Activated naive CD8-positive, alpha-beta T cell treated with anti-CD3 and anti-CD28 coated beads for 36 hours (primary cell): ENCODE results near the gene KRT36. TPM values are rescaled to one million over a fixed set of nuclear protein-coding genes. Genes with fewer than 3 reads are reported as not detected.

Source experiments
- DNase-seq: peaks from one replicate; pipeline ENCODE4 v3.0.0; 2021
- H3K27ac Mint-ChIP-seq: one replicate; pipeline ENCODE4 v1.8.0; 2022; ENCODE audit warnings: mild to moderate bottlenecking, moderate library complexity, mixed read lengths
- H3K27me3 Mint-ChIP-seq: one replicate; pipeline ENCODE4 v1.8.0; 2022; ENCODE audit warnings: mild to moderate bottlenecking, mixed read lengths
- H3K36me3 Mint-ChIP-seq: one replicate; pipeline ENCODE4 v1.8.0; 2021; ENCODE audit warnings: mild to moderate bottlenecking, mixed read lengths
- H3K4me1 Mint-ChIP-seq: one replicate; pipeline ENCODE4 v1.8.0; 2021; ENCODE audit warnings: mixed read lengths
- H3K4me3 Mint-ChIP-seq: one replicate; pipeline ENCODE4 v1.8.0; 2022; ENCODE audit warnings: mild to moderate bottlenecking, moderate library complexity, mixed read lengths
- H3K9me3 Mint-ChIP-seq: one replicate; pipeline ENCODE4 v1.8.0; 2022; ENCODE audit warnings: mixed read lengths
- total RNA-seq, 2 experiments: library from RNA; stranded (reverse); gene quantifications; one replicate each; pipeline ENCODE4 v1.2.3, GENCODE V29; 2021

KRT36 gene
- total RNA-seq, 2 experiments from 2014 or later, result not detected

DNA sequence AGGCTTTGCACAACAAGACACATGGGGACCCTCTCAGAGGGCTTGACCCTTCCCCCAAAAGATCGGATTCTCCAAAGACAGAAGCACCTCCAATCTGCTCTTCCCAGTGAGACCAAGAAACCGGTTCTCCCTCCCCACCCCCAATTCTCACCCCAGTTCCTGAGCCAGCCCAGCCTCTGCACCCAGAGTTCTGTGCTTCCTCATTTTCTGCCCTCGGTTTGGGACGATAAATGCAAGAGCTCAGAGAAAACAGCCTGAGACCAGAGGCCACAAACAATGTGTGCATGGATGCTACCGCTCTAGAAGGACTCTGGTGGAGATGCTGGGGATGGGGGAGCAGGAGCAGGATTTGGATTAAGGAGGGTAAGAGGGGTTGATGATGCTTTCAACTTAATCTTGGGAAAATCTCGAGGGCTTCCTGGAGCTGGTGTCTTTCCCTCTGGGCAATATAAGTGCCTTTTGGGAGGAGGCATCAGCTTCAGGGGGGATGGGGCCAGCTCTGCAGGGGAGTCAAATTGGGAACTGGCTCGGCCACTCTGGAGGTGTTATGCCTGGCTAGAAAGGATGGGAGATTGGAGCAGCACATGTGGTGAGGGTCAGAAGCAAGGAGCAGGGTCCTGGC, 22.9 kb upstream of the KRT36 start:
- Mint-ChIP-seq H3K27me3 (no peaks in the 10 kb centered on the region), H3K4me1 (no peaks in the 10 kb centered on the region), H3K36me3 (no peaks in the 10 kb centered on the region), H3K27ac (no peak overlapping the region), H3K4me3 (no peak overlapping the region), H3K9me3 (no peaks in the 10 kb centered on the region)
- no peak for DNase-seq

GRCh38 chr17:41511716-41512115, 22.0 kb upstream of the KRT36 start:
- Mint-ChIP-seq H3K36me3 (no peaks in the 10 kb centered on the region), H3K27me3 (no peaks in the 10 kb centered on the region), H3K27ac (no peak overlapping the region), H3K4me1 (no peaks in the 10 kb centered on the region), H3K9me3 (no peaks in the 10 kb centered on the region), H3K4me3 (no peak overlapping the region)
- DNase-seq, result no peak

GRCh38 chr17:41511116-41511515, 21.4 kb upstream of the KRT36 start:
- H3K9me3 Mint-ChIP-seq, result no peaks in the 10 kb centered on the region

GRCh38 chr17:41510251-41511065, 20.7 kb upstream of the KRT36 start:
- Mint-ChIP-seq H3K27me3 (no peaks in the 10 kb centered on the region), H3K9me3 (no peaks in the 10 kb centered on the region), H3K4me1 (no peaks in the 10 kb centered on the region), H3K4me3 (no peak overlapping the region), H3K36me3 (no peaks in the 10 kb centered on the region), H3K27ac (no peak overlapping the region)
- no peak for DNase-seq

More at GRCh38 chr17:41511116-41511515, 21.4 kb upstream of the KRT36 start:
- no peaks in the 10 kb centered on the region for H3K4me1 Mint-ChIP-seq
- H3K36me3 Mint-ChIP-seq, result no peaks in the 10 kb centered on the region
- no peak overlapping the region for H3K27ac Mint-ChIP-seq
- no peak for DNase-seq
- H3K4me3 Mint-ChIP-seq, result no peak overlapping the region
- H3K27me3 Mint-ChIP-seq, result no peaks in the 10 kb centered on the region

DNA sequence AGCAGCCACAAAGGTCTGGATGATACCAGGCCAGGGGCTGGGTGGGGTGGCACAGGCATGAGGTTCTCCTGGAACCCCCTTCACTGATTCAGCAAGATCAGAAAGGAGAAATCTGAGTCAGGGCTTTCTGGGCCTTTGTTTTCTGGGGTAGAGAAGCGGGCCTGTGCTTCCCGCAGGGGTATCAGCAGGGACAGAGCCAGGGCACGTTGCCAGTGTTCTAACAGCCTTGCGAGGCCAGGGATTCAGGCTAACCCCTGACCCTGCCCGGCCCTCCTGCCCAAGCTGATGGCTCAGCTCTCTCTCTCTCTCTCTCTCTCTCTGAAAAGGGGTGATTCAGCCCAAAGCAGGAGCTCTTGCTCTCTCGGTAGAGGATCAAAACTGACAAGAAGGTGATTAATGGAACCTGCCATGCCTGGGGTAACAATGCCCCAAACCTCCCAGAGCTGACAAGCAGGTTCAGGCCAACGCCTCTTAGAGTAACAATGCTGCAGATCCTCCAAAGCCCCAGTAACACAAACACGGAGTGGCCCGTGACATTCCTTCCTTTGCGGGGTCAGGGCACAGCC, 17.7 kb upstream of the KRT36 start:
- Mint-ChIP-seq H3K36me3 (no peaks in the 10 kb centered on the region), H3K4me1 (no peaks in the 10 kb centered on the region), H3K9me3 (no peaks in the 10 kb centered on the region), H3K27ac (peak overlapping the region; percentile 59), H3K27me3 (no peaks in the 10 kb centered on the region), H3K4me3 (no peak overlapping the region)
- DNase-seq, result no peak

DNA sequence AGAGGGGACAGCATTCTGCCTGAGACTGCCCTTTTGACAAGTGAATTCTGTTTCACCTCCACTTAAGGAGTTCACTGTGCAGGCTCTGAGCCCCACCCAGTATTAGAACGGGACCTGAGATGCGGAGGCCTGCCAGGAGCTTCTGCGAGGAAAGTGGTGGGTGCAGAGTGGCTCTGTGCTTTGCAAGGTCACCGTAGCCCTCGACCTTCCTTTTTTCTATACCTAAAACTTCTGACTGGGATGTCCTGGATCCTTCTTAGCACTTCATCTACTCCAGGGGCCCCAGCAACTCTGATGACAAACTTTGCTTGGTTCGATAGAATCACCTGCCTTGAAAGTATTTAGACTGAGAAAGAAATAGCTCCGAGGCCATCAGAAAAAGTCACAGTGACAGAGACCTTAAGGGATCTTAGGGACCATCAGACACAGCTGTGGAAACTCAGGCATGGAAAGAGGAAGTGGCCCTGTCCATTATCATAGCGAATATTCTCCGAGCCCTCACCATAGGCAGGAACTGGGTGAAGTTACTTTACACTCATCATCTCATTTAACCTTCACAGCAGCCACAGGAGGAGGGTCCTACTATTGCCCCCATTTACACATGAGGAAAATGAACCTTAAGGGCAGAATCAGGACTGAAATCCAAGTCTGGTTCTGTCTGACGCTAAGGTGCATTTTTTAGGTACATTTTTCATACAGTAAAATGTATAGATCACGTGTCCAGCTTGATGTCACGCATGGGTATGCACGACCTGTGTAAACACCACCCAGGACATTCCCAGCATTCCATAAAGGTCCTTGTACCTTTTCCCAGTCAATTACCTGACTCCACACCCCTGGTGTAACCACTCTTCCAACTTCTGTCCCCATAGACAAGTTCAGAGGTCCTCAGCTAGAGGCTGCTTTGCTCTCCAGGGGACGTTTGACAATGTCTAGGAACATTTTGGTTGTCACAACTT, 16.4 kb upstream of the KRT36 start:
- no peaks in the 10 kb centered on the region for H3K27me3 Mint-ChIP-seq

GRCh38 chr17:41505007-41505808, 15.5 kb upstream of the KRT36 start, which contains the start of gene KRT13:
Gene KRT13, minus strand, starts transcription at chr17:41505612. Its CDS starts 62 bp downstream, at chr17:41505550.
- Mint-ChIP-seq H3K36me3 (no peaks in the 10 kb centered on the region), H3K27me3 (no peaks in the 10 kb centered on the region), H3K4me3 (no peak within 1 kb of the TSS), H3K27ac (no peak within 1 kb of the TSS), H3K9me3 (no peaks in the 10 kb centered on the region), H3K4me1 (no peaks in the 10 kb centered on the region)
- DNase-seq, result no peak

More for the DNA sequence above, 16.4 kb upstream of the KRT36 start:
- Mint-ChIP-seq H3K4me3 (no peak overlapping the region), H3K4me1 (no peaks in the 10 kb centered on the region), H3K36me3 (no peaks in the 10 kb centered on the region), H3K9me3 (no peaks in the 10 kb centered on the region), H3K27ac (no peak overlapping the region)
- DNase-seq, result no peak

GRCh38 chr17:41504246-41504977, 14.7 kb upstream of the KRT36 start:
- DNase-seq, result no peak
- no peak overlapping the region for H3K4me3 Mint-ChIP-seq
- H3K27ac Mint-ChIP-seq, result no peak overlapping the region
- no peaks in the 10 kb centered on the region for H3K4me1 Mint-ChIP-seq
- H3K9me3 Mint-ChIP-seq, result no peaks in the 10 kb centered on the region
- no peaks in the 10 kb centered on the region for H3K36me3 Mint-ChIP-seq
- no peaks in the 10 kb centered on the region for H3K27me3 Mint-ChIP-seq

DNA sequence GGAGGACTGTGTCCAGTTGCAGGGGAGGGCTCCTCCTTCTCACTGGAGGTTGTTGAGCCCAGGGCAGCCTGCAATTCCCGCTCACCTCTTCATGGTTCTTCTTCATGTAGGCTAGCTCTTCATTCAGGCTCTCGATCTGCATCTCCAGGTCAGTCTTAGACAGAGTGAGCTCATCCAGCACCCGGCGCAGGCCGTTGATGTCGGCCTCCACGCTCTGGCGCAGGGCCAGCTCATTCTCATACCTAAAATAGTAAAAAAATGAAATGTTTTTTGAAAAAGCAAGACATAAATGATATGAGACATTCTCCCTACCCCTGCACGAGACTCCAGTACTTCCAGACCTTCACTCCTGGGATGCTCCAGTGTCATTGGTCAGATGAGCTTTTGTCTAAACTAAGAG, 13.5 kb upstream of the KRT36 start:
- no peak for DNase-seq

GRCh38 chr17:41500131-41500911, 10.6 kb upstream of the KRT36 start:
- Mint-ChIP-seq H3K9me3 (no peaks in the 10 kb centered on the region), H3K27me3 (no peaks in the 10 kb centered on the region), H3K27ac (no peak overlapping the region), H3K36me3 (no peaks in the 10 kb centered on the region), H3K4me1 (peaks cover 5% of the 10 kb centered on the region), H3K4me3 (no peak overlapping the region)
- DNase-seq, result no peak

More for the DNA sequence above, 13.5 kb upstream of the KRT36 start:
- no peaks in the 10 kb centered on the region for H3K36me3 Mint-ChIP-seq
- no peak overlapping the region for H3K4me3 Mint-ChIP-seq
- no peaks in the 10 kb centered on the region for H3K9me3 Mint-ChIP-seq
- no peak overlapping the region for H3K27ac Mint-ChIP-seq
- no peaks in the 10 kb centered on the region for H3K4me1 Mint-ChIP-seq
- no peaks in the 10 kb centered on the region for H3K27me3 Mint-ChIP-seq

- no peak overlapping the region for H3K4me3 Mint-ChIP-seq
- peaks cover 5% of the 10 kb centered on the region for H3K4me1 Mint-ChIP-seq
- no peak overlapping the region for H3K27ac Mint-ChIP-seq
- DNase-seq, result no peak
- H3K27me3 Mint-ChIP-seq, result no peaks in the 10 kb centered on the region
- no peaks in the 10 kb centered on the region for H3K9me3 Mint-ChIP-seq
- H3K36me3 Mint-ChIP-seq, result no peaks in the 10 kb centered on the region
Observed at GRCh38 chr17:41499714-41500113, 10.0 kb upstream of the KRT36 start.

GRCh38 chr17:41498276-41498675, 8.6 kb upstream of the KRT36 start:
- H3K27me3 Mint-ChIP-seq, result no peaks in the 10 kb centered on the region
- H3K27ac Mint-ChIP-seq, result no peak overlapping the region
- no peak overlapping the region for H3K4me3 Mint-ChIP-seq
- no peaks in the 10 kb centered on the region for H3K9me3 Mint-ChIP-seq
- H3K4me1 Mint-ChIP-seq, result peaks cover 5% of the 10 kb centered on the region
- H3K36me3 Mint-ChIP-seq, result no peaks in the 10 kb centered on the region
- no peak for DNase-seq
